ENCODE measurements around the gene KRTAP5-11.
"Not testable (repeated sequence)": the region's sequence is repeated elsewhere in the genome, so short reads cannot be mapped to it uniquely, and the experiment has no call there.

The KRTAP5-11 gene

GRCh38 chr11:71555508-71555907 lies 27.2 kb downstream of the KRTAP5-11 start:
- no peak for DNase-seq (ENCODE audit: low spot score)

GRCh38 chr11:71554996-71555395 lies 27.7 kb downstream of the KRTAP5-11 start:
- no peak for DNase-seq (ENCODE audit: low spot score)

- no peak for DNase-seq (ENCODE audit: low spot score)
These were observed 31.0 kb downstream of the KRTAP5-11 start for GRCh38 chr11:71551711-71552110.

GRCh38 chr11:71548716-71549151 lies 33.9 kb downstream of the KRTAP5-11 start:
- DNase-seq (ENCODE audit: low spot score) = no peak

- no peak for DNase-seq (ENCODE audit: low spot score)
These were observed 34.6 kb downstream of the KRTAP5-11 start, which contains the start of gene KRTAP5-9 for GRCh38 chr11:71548120-71548519. KRTAP5-9 (plus strand) TSS chr11:71548420; CDS start chr11:71548658, 238 bp downstream.

GRCh38 chr11:71545405-71545966 lies 37.2 kb downstream of the KRTAP5-11 start:
- no peak for DNase-seq (ENCODE audit: low spot score)

- DNase-seq (ENCODE audit: low spot score) = no peak
These were observed 38.0 kb downstream of the KRTAP5-11 start for GRCh38 chr11:71544525-71545214.

GRCh38 chr11:71543866-71544265 lies 38.8 kb downstream of the KRTAP5-11 start:
- DNase-seq (ENCODE audit: low spot score) = no peak

GRCh38 chr11:71542879-71543777 lies 39.5 kb downstream of the KRTAP5-11 start:
- DNase-seq (ENCODE audit: low spot score) = peak; percentile 21

- no peak for DNase-seq (ENCODE audit: low spot score)
These were observed 40.3 kb downstream of the KRTAP5-11 start for GRCh38 chr11:71542382-71542781.

- DNase-seq (ENCODE audit: low spot score) = not testable (repeated sequence)
These were observed 42.0 kb downstream of the KRTAP5-11 start for GRCh38 chr11:71540521-71541304.

GRCh38 chr11:71539971-71540370 lies 42.7 kb downstream of the KRTAP5-11 start:
- not testable (repeated sequence) for DNase-seq (ENCODE audit: low spot score)

- DNase-seq (ENCODE audit: low spot score) = no peak
These were observed 43.7 kb downstream of the KRTAP5-11 start for GRCh38 chr11:71539017-71539416.

GRCh38 chr11:71538666-71538990 lies 44.0 kb downstream of the KRTAP5-11 start:
- DNase-seq (ENCODE audit: low spot score) = no peak

- not testable (repeated sequence) for DNase-seq (ENCODE audit: low spot score)
These were observed 44.6 kb downstream of the KRTAP5-11 start, which contains the start of gene KRTAP5-8 for GRCh38 chr11:71537977-71538665. KRTAP5-8 (plus strand) TSS chr11:71538025; CDS start chr11:71538056, 31 bp downstream.

GRCh38 chr11:71537537-71537936 lies 45.1 kb downstream of the KRTAP5-11 start:
- no peak for DNase-seq (ENCODE audit: low spot score)

GRCh38 chr11:71535825-71536224 lies 46.9 kb downstream of the KRTAP5-11 start:
- DNase-seq (ENCODE audit: low spot score) = no peak

GRCh38 chr11:71534711-71535608 lies 47.7 kb downstream of the KRTAP5-11 start:
- not testable (repeated sequence) for DNase-seq (ENCODE audit: low spot score)

GRCh38 chr11:71532036-71532610 lies 50.6 kb downstream of the KRTAP5-11 start:
- no peak for DNase-seq (ENCODE audit: low spot score)

Measured in activated CD4-positive, alpha-beta T cell treated with anti-CD3 and anti-CD28 coated beads, Interleukin-2, Interleukin-4, amounts not matched to agents 100 ng/mL and 50 ng/mL, durations not matched to agents 16 hours and 8 hours (primary cell).